SK-N-SH (cell line): ENCODE results near the gene SUCNR1. TPM values are rescaled to one million over a fixed set of nuclear protein-coding genes. Genes with fewer than 3 reads are reported as not detected.

Experiments used
- CTCF ChIA-PET: fragments of 300-600, 350-600 bp; formaldehyde crosslinking; extraction: SDS; loops from one replicate; lab custom pipeline; 2021; lab: Yijun Ruan, JAX
- POLR2A ChIA-PET: fragments of 350-600 bp; sonication (Branson Sonifier 250); formaldehyde crosslinking; extraction: SDS; loops from one replicate; lab custom pipeline; 2020; ENCODE audit warnings: antibody characterized with exemption, inconsistent platforms; lab: Yijun Ruan, JAX
- DNase-seq: peaks from one replicate; pipeline ENCODE4 v3.0.0; 2012
- H2AFZ ChIP-seq: fragments of 200-600 bp; sonication (generic); 2 replicates; pipeline ENCODE4 v1.8.1; 2016; ENCODE audit warnings: antibody characterized with exemption, mild to moderate bottlenecking, low read depth
- H3F3A ChIP-seq: fragments of 200-600 bp; sonication (generic); replicated peaks from 2 replicates; pipeline ENCODE3; 2016; ENCODE audit warnings: antibody characterized with exemption, mild to moderate bottlenecking; ENCODE audit not compliant: insufficient read depth
- H3K27ac ChIP-seq, 2 experiments: fragments of 200-500 bp in 1 of 2; fragments of 200-600 bp in 1 of 2; sonication (Bioruptor generic) in 1 of 2; sonication (generic), shearing (Covaris generic) in 1 of 2; 2 replicates each; pipeline versions ENCODE4 v1.5.1 to v1.6.1; 2014 to 2016; ENCODE audit warnings: low read depth in 2 of 2, inconsistent platforms in 1 of 2, low read length in 1 of 2, mild to moderate bottlenecking in 1 of 2, mixed read lengths in 1 of 2
- H3K27me3 ChIP-seq: fragments of 200-600 bp; sonication (generic), shearing (Covaris generic); 2 replicates; pipeline ENCODE4 v1.6.1; 2016; ENCODE audit warnings: mixed run types; ENCODE audit not compliant: insufficient read depth
- H3K36me3 ChIP-seq, 2 experiments: fragments of 200-500 bp in 1 of 2; fragments of 200-600 bp in 1 of 2; sonication (Bioruptor generic) in 1 of 2; sonication (generic) in 1 of 2; replicated peaks in 1 of 2; 2 replicates each; pipeline versions ENCODE3 to v1.5.1; 2014 to 2016; ENCODE audit warnings: low read length in 1 of 2, mild to moderate bottlenecking in 1 of 2; ENCODE audit not compliant: insufficient read depth in 2 of 2, control insufficient read depth in 1 of 2
- H3K4me1 ChIP-seq, 2 experiments: fragments of 200-500 bp in 1 of 2; fragments of 200-600 bp in 1 of 2; sonication (Bioruptor generic) in 1 of 2; sonication (generic), shearing (Covaris generic) in 1 of 2; 2 replicates each; pipeline versions ENCODE4 v1.5.1 to v1.6.1; 2014 to 2016; ENCODE audit warnings: low read depth in 1 of 2, low read length in 1 of 2, mixed run types in 1 of 2; ENCODE audit not compliant: insufficient read depth in 2 of 2, control insufficient read depth in 1 of 2
- H3K4me2 ChIP-seq: fragments of 200-600 bp; sonication (generic), shearing (Covaris generic); 2 replicates; pipeline ENCODE4 v1.6.1; 2017; ENCODE audit warnings: mixed run types
- H3K4me3 ChIP-seq, 2 experiments: fragments of 200-500 bp in 1 of 2; fragments of 200-600 bp in 1 of 2; sonication (Bioruptor generic) in 1 of 2; sonication (generic), shearing (Covaris generic) in 1 of 2; 2 replicates each; pipeline versions ENCODE4 v1.5.1 to v1.8.1; 2014 to 2016; ENCODE audit warnings: low read depth in 2 of 2, inconsistent platforms in 1 of 2, low read length in 1 of 2, mild to moderate bottlenecking in 1 of 2, mixed read lengths in 1 of 2, moderate library complexity in 1 of 2
- H3K79me2 ChIP-seq: fragments of 200-600 bp; sonication (generic); 2 replicates; pipeline ENCODE4 v1.8.1; 2017; ENCODE audit warnings: mild to moderate bottlenecking; ENCODE audit not compliant: insufficient read depth
- H3K9ac ChIP-seq: fragments of 200-600 bp; sonication (generic); 2 replicates; pipeline ENCODE4 v1.6.1; 2017; ENCODE audit warnings: mixed run types
- H3K9me2 ChIP-seq: fragments of 200-600 bp; sonication (generic); 2 replicates; pipeline ENCODE4 v1.6.1; 2017; ENCODE audit warnings: mixed run types
- H3K9me3 ChIP-seq: fragments of 200-600 bp; sonication (generic); 2 replicates; pipeline ENCODE4 v1.6.1; 2017; ENCODE audit warnings: mixed run types, mild to moderate bottlenecking, moderate library complexity
- H4K20me1 ChIP-seq: fragments of 200-600 bp; sonication (generic); 2 replicates; pipeline ENCODE4 v1.6.1; 2017; ENCODE audit warnings: mild to moderate bottlenecking, mixed run types; ENCODE audit not compliant: insufficient read depth
- CHD2 ChIP-seq: fragments of 150-350 bp; IDR thresholded peaks from 2 replicates; pipeline ENCODE4 v1.6.1; 2018; ENCODE audit warnings: low read length; ENCODE audit not compliant: partially characterized antibody
- CTCF ChIP-seq: fragments of 200-600 bp; sonication (generic); IDR thresholded peaks from 2 replicates; pipeline ENCODE4 v1.6.1; 2017; ENCODE audit warnings: antibody characterized with exemption, mild to moderate bottlenecking, moderate library complexity
- EP300 ChIP-seq, 2 experiments: IDR thresholded peaks; 2 replicates each; pipeline versions ENCODE4 v1.4.0 to v1.6.1; 2012; ENCODE audit warnings: borderline replicate concordance in 1 of 2, low read depth in 1 of 2, low read length in 1 of 2
- EZH2phosphoT487 ChIP-seq: fragments of 200-600 bp; sonication (generic); IDR thresholded peaks from 2 replicates; pipeline ENCODE4 v1.6.1; 2017; ENCODE audit warnings: low read depth, mixed run types, mild to moderate bottlenecking, antibody characterized with exemption, moderate library complexity, borderline replicate concordance
- FOXJ3 ChIP-seq: sonication (generic); formaldehyde crosslinking; IDR thresholded peaks from 2 replicates; pipeline ENCODE4 v1.5.1; 2020; ENCODE audit warnings: mild to moderate bottlenecking, missing genetic modification reagents
- IRF3 ChIP-seq: fragments of 150-350 bp; IDR thresholded peaks from 2 replicates; pipeline ENCODE4 v1.6.1; 2016; ENCODE audit warnings: mild to moderate bottlenecking, low read depth, low read length
- JUND ChIP-seq: IDR thresholded peaks from 2 replicates; pipeline ENCODE4 v1.4.0; 2012
- MEF2A ChIP-seq: IDR thresholded peaks from 2 replicates; pipeline ENCODE4 v1.4.0; 2012; ENCODE audit warnings: low read depth, borderline replicate concordance
- NFIC ChIP-seq: IDR thresholded peaks from 2 replicates; pipeline ENCODE4 v1.4.0; 2012; ENCODE audit warnings: borderline replicate concordance
- PBX3 ChIP-seq: IDR thresholded peaks from 2 replicates; pipeline ENCODE4; 2012
- RCOR1 ChIP-seq: fragments of 150-350 bp; IDR thresholded peaks from 2 replicates; pipeline ENCODE4 v1.6.1; 2017; ENCODE audit warnings: antibody characterized with exemption, low read length
- SMC3 ChIP-seq: IDR thresholded peaks from 2 replicates; pipeline ENCODE4 v1.6.1; 2012; ENCODE audit warnings: low read depth, low read length, improper control_type of control experiment
- TAF1 ChIP-seq: IDR thresholded peaks from 2 replicates; pipeline ENCODE4 v1.6.1; 2012; ENCODE audit warnings: low read depth, mild to moderate bottlenecking, low read length, moderate library complexity, borderline replicate concordance
- TCF12 ChIP-seq: IDR thresholded peaks from 2 replicates; pipeline ENCODE4 v1.4.0; 2012
- YY1 ChIP-seq: IDR thresholded peaks from 2 replicates; pipeline ENCODE4 v1.4.0; 2012; ENCODE audit warnings: low read depth, mild to moderate bottlenecking
- WGBS: methylation state at CpG from one replicate; pipeline ENCODE4 v1.1.6; 2017; ENCODE audit warnings: low lambda C conversion rate; 5-methylcytosine and 5-hydroxymethylcytosine counted together
- polyA plus RNA-seq, 3 experiments: library from polyadenylated mRNA; depleted of rRNA; stranded (reverse); fragments of >200 nt; gene quantifications; 2 replicates each; pipeline ENCODE4 v1.2.3, GENCODE V29; 2012

Gene SUCNR1
- polyA plus RNA-seq, 1 of the 3 experiments (the other 2 are of a cell fraction): 1.5 TPM

DNA sequence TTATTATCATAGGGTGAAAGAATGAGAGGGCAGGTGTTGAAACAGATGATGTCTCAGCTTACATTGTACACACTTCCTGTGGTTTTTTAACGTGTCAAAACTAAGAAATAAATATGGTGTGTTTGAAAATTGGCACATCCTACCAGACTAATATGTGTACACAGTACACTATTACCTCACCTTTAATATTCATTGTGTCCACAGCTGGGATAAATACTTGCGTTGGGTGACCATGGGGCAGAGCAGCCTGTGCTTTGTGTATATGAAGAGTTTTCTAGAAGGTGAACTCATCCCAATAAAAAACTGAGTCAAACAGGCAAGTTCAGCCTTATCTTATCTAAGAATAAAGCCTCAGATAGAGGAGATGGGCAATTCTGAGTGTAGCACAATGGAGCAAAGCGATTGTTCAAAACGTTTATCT lies 17.3 kb downstream of the SUCNR1 start:
- TF ChIP-seq SMC3: no peak
- no peak for TF ChIP-seq TCF12
- TF ChIP-seq TAF1: no peak
- no peak for TF ChIP-seq YY1
- TF ChIP-seq CHD2: no peak
- no peak for TF ChIP-seq PBX3
- no peak for TF ChIP-seq RCOR1
- no peak for TF ChIP-seq EP300 (IDR thresholded peaks at IDR 0.05; ENCODE audit: borderline replicate concordance in 1 of 2, low read depth in 1 of 2, low read length in 1 of 2)
- no peak for TF ChIP-seq EZH2phosphoT487
- TF ChIP-seq IRF3: no peak
- no peak for TF ChIP-seq NFIC
- TF ChIP-seq JUND: no peak
- peaks cover 12% of the 10 kb centered on the region for H3F3A ChIP-seq
- peaks cover 4 to 13% of the 10 kb centered on the region in 2 experiments for H3K36me3 ChIP-seq
- 33% methylated on average over 4 of the region's 4 CpGs for WGBS
- peaks cover 74% of the 10 kb centered on the region for H3K79me2 ChIP-seq
- no peak overlapping the region for H3K9ac ChIP-seq
- CTCF ChIA-PET: no interaction called here
- no peak overlapping the region for H3K4me2 ChIP-seq
- no peak for DNase-seq
- no peak overlapping the region for H3K4me3 ChIP-seq
- no peak overlapping the region for H3K27ac ChIP-seq
- no peak overlapping the region for H2AFZ ChIP-seq
- no peaks in the 10 kb centered on the region for H3K9me2 ChIP-seq
- POLR2A ChIA-PET: no interaction called here
- H4K20me1 ChIP-seq: no peaks in the 10 kb centered on the region
- no peaks in the 10 kb centered on the region for H3K4me1 ChIP-seq
- H3K9me3 ChIP-seq: no peaks in the 10 kb centered on the region
- no peaks in the 10 kb centered on the region for H3K27me3 ChIP-seq

DNA sequence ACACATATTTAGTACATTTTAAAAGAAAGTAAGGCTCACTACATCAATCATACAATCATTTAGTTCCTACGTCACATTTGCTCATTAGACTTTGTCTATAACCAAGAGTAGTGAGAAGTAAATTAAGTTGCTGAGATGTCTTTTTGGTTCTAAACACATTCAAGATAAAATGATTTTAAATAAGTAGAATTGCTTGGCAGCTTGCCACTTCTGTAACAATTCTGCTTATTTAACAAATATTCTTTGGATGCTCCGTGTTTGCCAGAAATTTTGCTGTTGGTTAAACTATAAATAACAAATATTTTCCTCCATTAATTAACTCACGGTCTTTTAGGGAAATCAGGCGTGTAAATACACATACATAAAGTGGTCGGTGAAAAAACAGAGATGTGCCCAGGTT lies 18.3 kb downstream of the SUCNR1 start:
- H3K4me3 ChIP-seq: no peak overlapping the region
- no peaks in the 10 kb centered on the region; a peak in 1 of 4 replicates for H3K4me1 ChIP-seq
- ChIA-PET CTCF (no interaction called here), POLR2A (no interaction called here)
- H3K27me3 ChIP-seq: no peaks in the 10 kb centered on the region
- peaks cover 19% of the 10 kb centered on the region for H3F3A ChIP-seq
- no peak for DNase-seq
- peaks cover 4 to 13% of the 10 kb centered on the region in 2 experiments for H3K36me3 ChIP-seq
- H3K9me3 ChIP-seq: no peaks in the 10 kb centered on the region
- H3K9me2 ChIP-seq: no peaks in the 10 kb centered on the region
- no peaks in the 10 kb centered on the region for H4K20me1 ChIP-seq
- H3K27ac ChIP-seq: no peak overlapping the region
- no peak for TF ChIP-seq MEF2A
- no peak for TF ChIP-seq CTCF
- TF ChIP-seq EZH2phosphoT487: no peak
- no peak for TF ChIP-seq CHD2
- no peak for TF ChIP-seq FOXJ3 (CRISPR knock-in tag)
- no peak for TF ChIP-seq EP300 (IDR thresholded peaks at IDR 0.05; ENCODE audit: borderline replicate concordance in 1 of 2, low read depth in 1 of 2, low read length in 1 of 2)
- TF ChIP-seq PBX3: no peak
- H2AFZ ChIP-seq: no peak overlapping the region
- 48% methylated on average over 5 of the region's 5 CpGs for WGBS
- no peak overlapping the region for H3K9ac ChIP-seq
- peaks cover 64% of the 10 kb centered on the region for H3K79me2 ChIP-seq
- no peak overlapping the region for H3K4me2 ChIP-seq
